ENCODE data around the gene WDR7.

GRCh38 chr18:57078614-57079013, 427.5 kb downstream of the WDR7 start:
- no peak for TF ChIP-seq POLR2A (IDR thresholded peaks at IDR 0.05)
- TF ChIP-seq, protein P1, sequence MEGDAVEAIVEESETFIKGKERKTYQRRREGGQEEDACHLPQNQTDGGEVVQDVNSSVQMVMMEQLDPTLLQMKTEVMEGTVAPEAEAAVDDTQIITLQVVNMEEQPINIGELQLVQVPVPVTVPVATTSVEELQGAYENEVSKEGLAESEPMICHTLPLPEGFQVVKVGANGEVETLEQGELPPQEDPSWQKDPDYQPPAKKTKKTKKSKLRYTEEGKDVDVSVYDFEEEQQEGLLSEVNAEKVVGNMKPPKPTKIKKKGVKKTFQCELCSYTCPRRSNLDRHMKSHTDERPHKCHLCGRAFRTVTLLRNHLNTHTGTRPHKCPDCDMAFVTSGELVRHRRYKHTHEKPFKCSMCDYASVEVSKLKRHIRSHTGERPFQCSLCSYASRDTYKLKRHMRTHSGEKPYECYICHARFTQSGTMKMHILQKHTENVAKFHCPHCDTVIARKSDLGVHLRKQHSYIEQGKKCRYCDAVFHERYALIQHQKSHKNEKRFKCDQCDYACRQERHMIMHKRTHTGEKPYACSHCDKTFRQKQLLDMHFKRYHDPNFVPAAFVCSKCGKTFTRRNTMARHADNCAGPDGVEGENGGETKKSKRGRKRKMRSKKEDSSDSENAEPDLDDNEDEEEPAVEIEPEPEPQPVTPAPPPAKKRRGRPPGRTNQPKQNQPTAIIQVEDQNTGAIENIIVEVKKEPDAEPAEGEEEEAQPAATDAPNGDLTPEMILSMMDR (IDR thresholded peaks at IDR 0.05), result no peak
